ENCODE results near the gene CACNA2D3. TPM values are rescaled to one million over a fixed set of nuclear protein-coding genes. Genes with fewer than 3 reads are reported as not detected.

The CACNA2D3 gene
- polyA plus RNA-seq, 3 donors, result 8.3 to 21.5 (median 10.4) TPM

DNA sequence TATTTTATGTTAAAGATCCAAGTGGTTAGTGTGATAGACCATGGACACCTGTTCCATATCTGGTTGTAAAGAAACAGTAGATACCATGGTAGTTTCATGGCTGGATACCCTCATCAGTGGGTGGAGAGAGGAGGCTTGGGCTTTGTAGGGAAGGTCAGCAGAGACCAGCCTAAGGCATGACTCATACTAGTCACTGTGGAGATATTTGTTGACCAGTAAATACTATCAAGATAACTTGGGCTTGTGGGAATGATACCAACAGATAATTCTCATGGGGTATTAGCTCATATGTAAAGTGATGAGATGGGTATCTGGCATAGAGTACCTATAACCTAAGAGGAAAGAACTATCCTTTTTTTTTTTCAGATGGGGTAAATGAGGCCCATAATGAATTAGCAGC is 354.5 kb downstream of the CACNA2D3 start:
- no peak overlapping the region for H3K4me2 ChIP-seq (replicated peaks; ENCODE audit: extremely low read depth, low read length, poor library complexity, severe bottlenecking)
- no peak overlapping the region for H3K4me3 ChIP-seq (replicated peaks in 1 of 3; ENCODE audit: low read depth in 2 of 3, low read length in 3 of 3)
- H3K4me1 Mint-ChIP-seq, result no peaks in the 10 kb centered on the region
- H3K9me3 ChIP-seq (replicated peaks in 1 of 2; ENCODE audit: control insufficient read depth in 1 of 2, insufficient read depth in 1 of 2, low read length in 2 of 2), result peaks cover 0 to 6% of the 10 kb centered on the region in 2 donors
- H3K9ac ChIP-seq (ENCODE audit: insufficient read depth, low read length, poor library complexity, severe bottlenecking), result no peak overlapping the region
- H4K20me1 ChIP-seq (ENCODE audit: insufficient read depth, low read length), result no peaks in the 10 kb centered on the region
- no peaks in the 10 kb centered on the region for H3K36me3 ChIP-seq (replicated peaks in 1 of 2; ENCODE audit: control insufficient read depth in 1 of 2, insufficient read depth in 2 of 2, low read length in 2 of 2)
- H3K27me3 ChIP-seq (ENCODE audit: control insufficient read depth in 2 of 2, insufficient read depth in 2 of 2, low read length in 2 of 2), result no peaks in the 10 kb centered on the region
- no peaks in the 10 kb centered on the region for H3K79me2 ChIP-seq (ENCODE audit: insufficient read depth, low read length)
- no peak for DNase-seq
- TF ChIP-seq, protein P1, sequence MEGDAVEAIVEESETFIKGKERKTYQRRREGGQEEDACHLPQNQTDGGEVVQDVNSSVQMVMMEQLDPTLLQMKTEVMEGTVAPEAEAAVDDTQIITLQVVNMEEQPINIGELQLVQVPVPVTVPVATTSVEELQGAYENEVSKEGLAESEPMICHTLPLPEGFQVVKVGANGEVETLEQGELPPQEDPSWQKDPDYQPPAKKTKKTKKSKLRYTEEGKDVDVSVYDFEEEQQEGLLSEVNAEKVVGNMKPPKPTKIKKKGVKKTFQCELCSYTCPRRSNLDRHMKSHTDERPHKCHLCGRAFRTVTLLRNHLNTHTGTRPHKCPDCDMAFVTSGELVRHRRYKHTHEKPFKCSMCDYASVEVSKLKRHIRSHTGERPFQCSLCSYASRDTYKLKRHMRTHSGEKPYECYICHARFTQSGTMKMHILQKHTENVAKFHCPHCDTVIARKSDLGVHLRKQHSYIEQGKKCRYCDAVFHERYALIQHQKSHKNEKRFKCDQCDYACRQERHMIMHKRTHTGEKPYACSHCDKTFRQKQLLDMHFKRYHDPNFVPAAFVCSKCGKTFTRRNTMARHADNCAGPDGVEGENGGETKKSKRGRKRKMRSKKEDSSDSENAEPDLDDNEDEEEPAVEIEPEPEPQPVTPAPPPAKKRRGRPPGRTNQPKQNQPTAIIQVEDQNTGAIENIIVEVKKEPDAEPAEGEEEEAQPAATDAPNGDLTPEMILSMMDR (IDR thresholded peaks at IDR 0.05), result no peak
- H3K9me3 Mint-ChIP-seq, result peaks cover 3 to 18% (median 13%) of the 10 kb centered on the region in 7 donors
- H3K27ac ChIP-seq (ENCODE audit: low read depth in 1 of 2, low read length in 2 of 2), result no peak overlapping the region
- H3K36me3 Mint-ChIP-seq, result no peaks in the 10 kb centered on the region
- H3K27me3 Mint-ChIP-seq (ENCODE audit: low read depth in 3 of 3), result no peaks in the 10 kb centered on the region
- no peak overlapping the region for H3K4me3 Mint-ChIP-seq
- H2AFZ ChIP-seq (ENCODE audit: insufficient read depth, low read depth, low read length, poor library complexity, severe bottlenecking), result no peak overlapping the region
- intact Hi-C loops (cut with micrococcal nuclease), result no loop called here
- H3K27ac Mint-ChIP-seq, result no peak overlapping the region
- H3K4me1 ChIP-seq (ENCODE audit: control insufficient read depth in 1 of 2, insufficient read depth in 2 of 2, low read length in 2 of 2), result no peaks in the 10 kb centered on the region

DNA sequence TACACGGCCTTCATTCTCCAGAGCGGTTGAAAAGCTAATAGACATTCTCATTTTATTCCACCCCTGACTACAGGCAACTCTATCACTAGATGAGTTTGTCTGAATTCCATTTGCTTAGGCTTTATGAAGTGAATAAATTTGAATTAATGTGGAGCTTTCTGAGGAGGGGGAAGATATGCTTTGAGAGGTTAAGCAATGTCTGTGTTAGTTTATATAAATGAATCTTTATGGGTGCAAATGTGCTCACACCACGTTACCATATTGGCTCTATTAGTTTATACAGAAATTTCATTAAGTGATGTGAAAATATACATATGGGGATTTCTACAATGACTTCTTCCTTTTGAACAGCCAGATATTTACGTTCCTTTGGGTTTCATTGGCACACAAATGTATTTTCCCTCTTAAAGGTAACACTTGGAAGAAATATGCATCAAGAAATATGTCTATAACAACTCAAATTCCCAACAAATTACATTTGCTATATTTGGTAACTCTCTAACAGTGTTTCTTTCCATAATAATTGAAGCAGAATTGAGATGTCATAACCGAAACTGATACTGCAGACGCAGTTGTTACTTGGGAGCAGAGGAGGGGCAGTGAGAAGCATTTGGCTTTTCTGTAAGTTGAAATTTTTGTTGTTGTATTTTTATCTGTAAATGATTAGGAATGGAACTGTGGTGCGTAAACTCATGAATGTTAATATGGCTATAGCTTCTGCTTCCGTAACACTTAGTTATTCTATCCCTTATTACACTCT is 359.4 kb downstream of the CACNA2D3 start:
- Histone ChIP-seq H3K79me2 (ENCODE audit: insufficient read depth, low read length) (no peaks in the 10 kb centered on the region), H3K9me3 (replicated peaks in 1 of 2; ENCODE audit: control insufficient read depth in 1 of 2, insufficient read depth in 1 of 2, low read length in 2 of 2) (peaks cover 0 to 6% of the 10 kb centered on the region in 2 donors), H3K4me2 (replicated peaks; ENCODE audit: extremely low read depth, low read length, poor library complexity, severe bottlenecking) (no peak overlapping the region), H2AFZ (ENCODE audit: insufficient read depth, low read depth, low read length, poor library complexity, severe bottlenecking) (no peak overlapping the region), H3K4me1 (ENCODE audit: control insufficient read depth in 1 of 2, insufficient read depth in 2 of 2, low read length in 2 of 2) (no peaks in the 10 kb centered on the region), H3K9ac (ENCODE audit: insufficient read depth, low read length, poor library complexity, severe bottlenecking) (no peak overlapping the region), H3K27ac (ENCODE audit: low read depth in 1 of 2, low read length in 2 of 2) (no peak overlapping the region), H3K27me3 (ENCODE audit: control insufficient read depth in 2 of 2, insufficient read depth in 2 of 2, low read length in 2 of 2) (no peaks in the 10 kb centered on the region), H3K4me3 (replicated peaks in 1 of 3; ENCODE audit: low read depth in 2 of 3, low read length in 3 of 3) (no peak overlapping the region), H4K20me1 (ENCODE audit: insufficient read depth, low read length) (no peaks in the 10 kb centered on the region), H3K36me3 (replicated peaks in 1 of 2; ENCODE audit: control insufficient read depth in 1 of 2, insufficient read depth in 2 of 2, low read length in 2 of 2) (no peaks in the 10 kb centered on the region)
- no peak for DNase-seq
- Mint-ChIP-seq H3K36me3 (no peaks in the 10 kb centered on the region), H3K27ac (no peak overlapping the region), H3K9me3 (peaks cover 2 to 14% (median 9%) of the 10 kb centered on the region in 7 donors), H3K4me1 (no peaks in the 10 kb centered on the region), H3K27me3 (ENCODE audit: low read depth in 3 of 3) (peaks cover 0 to 3% (median 2%) of the 10 kb centered on the region in 3 donors), H3K4me3 (no peak overlapping the region)
- 100% methylated on average over 1 of the region's 8 CpGs for WGBS (ENCODE audit: insufficient coverage)
- intact Hi-C loops (cut with micrococcal nuclease), result no loop called here
- TF ChIP-seq, protein P1 (IDR thresholded peaks at IDR 0.05), result no peak

Data from CD14-positive monocyte (primary cell).